PFSK-1 (cell line): ENCODE results near the gene ZNF407.

Experiments used
- FOXP2 ChIP-seq: optimal IDR thresholded peaks from 2 replicates; pipeline ENCODE3; 2011; ENCODE audit warnings: borderline replicate concordance, control low read depth, inconsistent platforms; ENCODE audit not compliant: insufficient read depth; ENCODE audit errors: extremely low read length, extremely low read depth
- POLR2AphosphoS5 ChIP-seq: IDR thresholded peaks from 2 replicates; pipeline ENCODE4 v1.6.1; 2012; ENCODE audit warnings: low read depth, mild to moderate bottlenecking, control low read depth, low read length, moderate library complexity
- REST ChIP-seq, 2 experiments: IDR thresholded peaks; 2 replicates each; pipeline versions ENCODE4 v1.6.1 to v1.8.0; 2011 to 2012; ENCODE audit warnings: low read depth in 2 of 2, low read length in 2 of 2, control low read depth in 1 of 2, inconsistent platforms in 1 of 2, mild to moderate bottlenecking in 1 of 2, moderate library complexity in 1 of 2; ENCODE audit not compliant: insufficient read depth in 1 of 2
- SIN3A ChIP-seq: IDR thresholded peaks from 2 replicates; pipeline ENCODE4 v1.6.1; 2012; ENCODE audit warnings: mild to moderate bottlenecking, low read length, moderate library complexity, borderline replicate concordance; ENCODE audit not compliant: insufficient read depth
- TAF1 ChIP-seq: IDR thresholded peaks from 2 replicates; pipeline ENCODE4 v1.6.1; 2012; ENCODE audit warnings: low read length, control low read depth, borderline replicate concordance; ENCODE audit not compliant: insufficient read depth

Gene ZNF407

GRCh38 chr18:75070625-75071483, 473.2 kb downstream of the ZNF407 start:
- TF ChIP-seq REST (IDR thresholded peaks at IDR 0.05; ENCODE audit: insufficient read depth in 1 of 2, low read depth in 2 of 2, low read length in 2 of 2) (no peak), FOXP2 (peak; percentile 36), SIN3A (no peak), POLR2AphosphoS5 (peak; percentile 39; the same call in 1 of the 2 replicates), TAF1 (peak; percentile 44; the same call in 1 of the 2 replicates)

GRCh38 chr18:75071484-75071785, 473.8 kb downstream of the ZNF407 start:
- no peak for TF ChIP-seq TAF1
- TF ChIP-seq REST (IDR thresholded peaks at IDR 0.05; ENCODE audit: insufficient read depth in 1 of 2, low read depth in 2 of 2, low read length in 2 of 2): no peak
- TF ChIP-seq POLR2AphosphoS5: no peak
- no peak for TF ChIP-seq FOXP2
- no peak for TF ChIP-seq SIN3A

- no peak for TF ChIP-seq REST (IDR thresholded peaks at IDR 0.05; ENCODE audit: insufficient read depth in 1 of 2, low read depth in 2 of 2, low read length in 2 of 2)
- TF ChIP-seq FOXP2: no peak
- TF ChIP-seq TAF1: no peak
- TF ChIP-seq SIN3A: no peak
- no peak for TF ChIP-seq POLR2AphosphoS5
Measured at GRCh38 chr18:75071866-75072671, 474.4 kb downstream of the ZNF407 start.

GRCh38 chr18:75072672-75073371, 475.2 kb downstream of the ZNF407 start:
- TF ChIP-seq FOXP2: no peak
- TF ChIP-seq POLR2AphosphoS5: no peak
- no peak for TF ChIP-seq SIN3A
- TF ChIP-seq REST (IDR thresholded peaks at IDR 0.05; ENCODE audit: insufficient read depth in 1 of 2, low read depth in 2 of 2, low read length in 2 of 2): no peak
- no peak for TF ChIP-seq TAF1
